Hematopoietic multipotent progenitor cell treated with erythropoietin and hydrocortisone succinate and interleukin-3 and kit ligand, for 6 days (in vitro differentiated cells): Measurements from ENCODE around the gene TGDS.
"Not testable (repeated sequence)": the region's sequence is repeated elsewhere in the genome, so short reads cannot be mapped to it uniquely, and the experiment has no call there.

ENCODE experiments used
- DNase-seq: peaks from one replicate; pipeline ENCODE4 v3.0.0-alpha.2; 2015

The TGDS gene

DNA sequence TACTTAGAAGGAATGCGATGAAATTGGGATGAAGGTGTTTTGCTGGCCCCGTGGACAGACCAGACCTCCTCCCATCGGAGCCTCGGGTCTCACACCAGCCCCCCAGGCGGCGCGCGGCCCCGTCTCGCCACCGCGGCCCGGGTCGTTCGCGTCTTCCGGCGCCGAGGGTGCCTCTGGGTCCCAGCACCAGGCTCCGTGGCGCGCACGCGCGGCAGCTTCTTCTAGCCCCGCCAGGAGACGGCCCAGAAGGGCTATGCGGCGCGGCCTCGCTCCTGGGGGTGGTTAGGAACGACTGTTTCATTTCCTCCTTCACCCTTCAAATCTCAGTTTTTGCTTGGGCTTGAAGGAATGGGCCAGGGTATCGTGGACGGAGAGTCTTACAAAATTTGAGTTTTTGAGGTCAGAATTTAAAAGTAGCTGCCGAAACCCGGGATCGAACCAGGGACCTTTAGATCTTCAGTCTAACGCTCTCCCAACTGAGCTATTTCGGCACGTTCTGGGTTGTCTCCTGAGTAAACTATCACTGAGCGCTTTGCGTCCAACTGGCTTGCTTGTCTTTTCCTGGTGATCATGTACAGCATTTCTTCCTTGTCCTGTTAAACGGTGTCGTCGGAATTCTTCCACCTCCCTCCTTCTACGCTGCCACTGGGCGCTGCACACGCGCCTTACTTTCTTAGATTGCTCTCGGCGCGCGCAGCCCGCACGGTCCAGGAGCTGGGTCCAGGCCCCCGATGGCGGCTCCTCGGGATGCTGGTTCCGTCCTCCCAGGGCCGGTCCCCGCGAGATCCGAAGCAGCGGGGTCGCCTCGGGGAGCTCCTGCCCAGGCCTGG lies 46.5 kb downstream of the TGDS start:
- peak; percentile 95 for DNase-seq

DNA sequence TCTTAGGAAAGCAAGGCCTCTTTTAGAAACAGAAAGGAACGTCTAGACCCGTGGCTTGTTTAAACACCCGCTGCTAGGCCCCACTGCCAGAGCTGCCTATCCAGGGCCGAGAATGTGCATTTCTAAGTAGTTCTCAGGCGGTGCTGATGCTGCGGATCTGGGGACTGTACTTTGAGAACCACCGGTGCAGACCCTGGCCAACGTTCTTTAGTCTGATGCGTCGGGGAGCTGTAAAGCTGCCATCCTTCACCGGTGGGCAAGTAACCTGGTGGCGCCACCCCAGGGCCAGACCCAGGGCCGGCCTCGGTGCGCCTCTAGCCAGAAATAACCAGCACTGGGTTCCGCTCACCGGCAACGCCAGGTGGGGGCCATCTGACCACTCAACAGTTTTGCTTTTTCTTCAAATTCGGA lies 47.1 kb downstream of the TGDS start:
- DNase-seq, result peak; percentile 57

DNA sequence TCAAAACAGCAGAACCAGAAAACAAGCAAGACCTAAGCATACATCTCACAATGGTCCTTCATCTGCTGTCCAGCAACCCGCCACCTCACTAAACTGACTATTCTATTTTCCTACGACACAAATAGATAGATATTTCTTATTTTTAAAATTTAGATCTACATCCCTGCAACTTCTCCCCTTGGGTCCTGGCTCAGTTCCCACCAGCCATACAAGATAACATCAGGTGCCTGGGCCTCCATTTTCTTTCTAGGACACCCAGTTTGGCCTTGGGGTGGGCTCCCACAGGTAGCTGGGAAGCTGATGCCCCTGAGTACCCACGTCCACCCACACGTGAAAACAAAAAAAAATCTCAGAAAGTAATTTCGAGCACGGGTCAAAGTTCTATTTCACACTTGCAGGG lies 47.6 kb downstream of the TGDS start:
- no peak for DNase-seq

DNA sequence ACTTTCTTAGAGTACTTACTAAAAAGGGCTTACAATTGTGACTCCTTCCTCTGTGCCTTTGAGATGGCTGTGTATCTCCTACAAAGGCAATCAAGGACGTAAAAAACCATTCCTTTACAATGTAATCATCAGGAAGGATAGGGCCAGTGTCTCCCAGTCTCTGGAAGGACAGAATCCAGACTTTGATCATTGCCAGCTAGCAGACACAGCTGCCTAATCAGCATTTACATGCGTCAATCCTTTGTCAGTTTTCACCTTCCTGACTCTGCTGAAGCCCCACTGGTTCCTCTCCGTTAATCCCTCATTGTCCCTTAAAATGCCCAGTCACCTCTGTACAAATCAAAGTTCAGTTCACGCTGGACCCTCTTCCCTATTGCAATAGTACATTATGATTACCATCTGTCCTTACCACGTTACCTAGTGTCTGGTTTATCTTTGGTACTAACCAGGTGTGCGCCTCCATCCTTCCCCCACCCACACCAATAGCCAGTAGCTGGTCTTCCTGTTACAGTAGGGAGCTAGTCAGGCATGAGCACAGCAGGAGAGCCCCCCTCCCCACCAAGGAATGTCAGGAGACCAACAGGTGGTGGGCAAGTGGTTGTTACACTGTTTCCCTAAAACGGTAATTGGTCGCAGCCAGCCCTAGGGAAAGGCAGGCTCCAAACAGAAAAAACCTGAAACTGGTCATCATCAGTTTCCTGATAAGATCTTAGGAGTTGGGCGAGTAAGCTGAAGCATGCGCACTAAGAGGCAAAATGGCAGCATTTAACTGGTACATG lies 49.7 kb downstream of the TGDS start:
- no peak for DNase-seq

DNA sequence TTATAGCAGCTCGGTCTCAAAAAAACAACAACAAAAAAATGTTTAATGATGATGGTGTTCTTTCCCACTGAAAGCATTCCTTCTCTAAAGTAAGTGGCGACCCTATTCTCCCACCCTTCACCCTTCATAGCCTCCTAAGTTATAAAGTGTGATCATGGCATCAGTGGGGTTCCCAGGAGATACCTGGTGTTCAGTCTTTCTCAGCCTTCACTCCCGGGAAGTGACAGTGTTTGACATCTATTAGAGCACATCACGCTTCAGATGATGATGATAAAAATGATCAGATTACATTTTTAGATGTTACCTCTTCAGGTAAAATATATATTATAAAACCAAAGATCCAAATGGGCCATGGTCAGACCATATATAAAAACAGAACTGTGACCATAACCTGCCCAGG lies 51.0 kb downstream of the TGDS start:
- no peak for DNase-seq

DNA sequence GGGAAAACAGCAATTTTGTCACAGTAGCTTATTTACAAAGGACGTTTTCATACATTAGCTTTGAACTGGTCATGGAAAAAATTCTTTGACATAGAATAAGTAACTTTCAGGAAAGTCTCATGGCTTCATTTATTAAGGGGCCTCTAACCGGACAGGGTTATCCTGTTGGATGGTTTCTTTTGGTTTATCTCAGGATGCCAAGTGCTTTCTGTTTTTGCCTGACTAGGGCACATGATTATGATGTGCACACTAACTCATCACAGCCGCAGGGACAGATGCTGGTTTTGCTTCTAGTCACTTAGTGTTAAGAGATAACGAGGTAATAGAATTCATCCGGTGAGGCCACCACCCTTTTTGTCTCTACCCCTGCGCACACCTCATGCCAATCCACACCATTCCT lies 53.0 kb downstream of the TGDS start:
- DNase-seq, result peak; percentile 29

DNA sequence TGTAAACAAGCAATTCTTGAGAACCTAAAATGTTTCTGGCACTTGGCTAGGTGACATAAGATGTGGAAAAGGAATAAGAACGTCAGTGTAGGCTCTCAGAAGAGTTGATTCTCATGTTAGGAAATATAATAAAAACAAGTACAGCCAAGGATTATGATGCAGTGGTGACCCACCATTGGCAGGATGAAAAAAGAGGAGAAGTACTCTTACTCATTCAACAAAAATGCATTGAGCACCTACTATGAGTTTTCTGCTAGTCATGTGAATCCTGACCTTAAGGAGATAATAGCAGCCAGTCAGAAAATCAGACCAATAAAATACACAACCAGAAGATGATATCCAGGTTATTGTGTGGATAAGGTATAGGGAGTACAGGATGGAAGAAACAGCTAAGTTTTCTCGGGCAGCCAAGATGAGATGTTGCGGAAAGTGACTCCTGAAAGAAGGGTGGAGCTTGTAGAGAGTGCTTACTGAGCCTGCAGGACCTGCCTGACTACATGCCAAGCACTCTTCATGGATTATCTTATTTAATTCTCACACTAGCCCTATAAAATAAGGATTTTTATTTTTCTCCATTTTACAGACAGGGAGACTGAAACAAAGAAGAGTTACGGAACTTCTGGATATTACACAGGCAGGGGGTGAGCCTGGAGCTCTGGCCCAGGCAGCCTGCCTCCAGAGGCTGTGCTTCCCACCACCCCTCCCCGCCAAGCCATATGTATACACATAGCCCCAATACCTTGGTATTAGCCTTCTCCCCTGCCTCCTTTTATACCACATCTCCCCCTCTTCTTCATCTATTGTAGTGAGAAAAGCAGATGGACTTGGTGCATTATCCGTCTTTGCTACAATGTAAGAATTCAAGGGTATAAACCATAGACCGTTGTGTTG lies 58.0 kb downstream of the TGDS start:
- no peak for DNase-seq

DNA sequence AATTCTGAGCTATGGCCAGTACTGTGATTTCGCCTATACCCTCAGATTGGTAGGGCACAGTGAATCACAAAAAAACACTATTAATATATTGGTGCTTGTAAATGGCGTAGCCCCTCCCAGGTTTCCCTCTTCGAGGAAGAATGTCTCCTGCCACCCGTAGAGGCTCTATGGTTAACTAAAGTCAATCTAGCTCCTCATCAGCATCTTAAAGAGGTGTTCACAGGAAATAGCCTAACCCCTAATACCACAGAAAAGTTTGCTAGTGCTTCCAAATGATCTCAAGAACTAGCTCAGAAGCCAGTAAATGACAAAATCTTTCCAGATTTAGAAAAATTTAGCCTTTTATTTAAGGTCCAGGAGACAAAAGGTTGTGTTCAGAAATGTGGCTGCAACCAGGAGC lies 60.2 kb downstream of the TGDS start:
- DNase-seq, result no peak

DNA sequence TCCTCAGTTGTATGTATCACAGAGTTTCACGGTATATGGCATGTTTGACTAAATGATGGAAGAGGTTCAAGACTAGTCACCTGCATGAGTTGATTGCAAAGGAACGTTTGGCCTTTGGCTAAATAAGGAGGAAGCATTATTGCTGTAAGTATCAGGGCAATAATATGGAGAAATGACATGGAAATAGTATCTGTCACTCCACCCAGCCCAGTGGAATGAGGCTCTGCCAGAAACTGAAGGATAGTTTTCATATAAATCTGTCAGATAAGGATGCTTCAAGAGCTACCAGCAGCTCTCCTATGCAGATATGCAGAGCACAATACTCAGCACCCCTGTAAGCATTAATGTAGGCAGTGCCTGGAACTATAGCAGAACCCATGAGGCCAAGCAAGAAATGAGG lies 60.7 kb downstream of the TGDS start:
- DNase-seq, result no peak

DNA sequence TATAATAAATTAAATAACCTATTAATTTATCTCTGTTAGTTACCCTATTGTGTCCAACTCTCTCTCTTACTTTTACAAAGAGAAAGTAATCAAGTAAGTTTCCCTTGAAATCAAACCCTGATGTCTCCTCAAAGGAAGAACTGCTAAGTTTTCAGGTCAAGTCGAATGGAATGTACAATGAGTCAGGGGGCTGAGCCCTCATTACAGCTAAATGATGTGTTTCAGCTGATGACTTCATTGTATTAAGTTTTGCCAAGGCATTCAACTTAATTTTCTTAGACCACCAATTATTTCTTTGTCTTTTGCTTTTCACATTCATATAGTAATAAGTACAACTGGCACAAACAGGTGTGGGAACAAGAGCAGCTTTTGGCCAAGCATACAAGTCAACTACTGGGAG lies 61.8 kb downstream of the TGDS start:
- no peak for DNase-seq

DNA sequence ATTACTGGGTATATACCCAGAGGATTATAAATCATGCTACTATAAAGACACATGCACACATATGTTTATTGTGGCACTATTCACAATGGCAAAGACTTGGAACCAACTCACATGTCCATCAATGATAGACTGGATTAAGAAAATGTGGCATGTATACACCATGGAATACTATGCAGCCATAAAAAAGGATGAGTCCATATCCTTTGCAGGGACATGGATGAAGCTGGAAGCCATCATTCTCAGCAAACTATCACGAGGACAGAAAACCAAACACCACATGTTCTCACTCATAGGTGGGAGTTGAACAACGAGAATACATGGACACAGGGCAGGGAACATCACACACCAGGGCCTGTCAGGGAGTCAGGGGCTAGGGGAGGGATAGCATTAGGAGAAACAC lies 63.7 kb downstream of the TGDS start:
- DNase-seq, result not testable (repeated sequence)

DNA sequence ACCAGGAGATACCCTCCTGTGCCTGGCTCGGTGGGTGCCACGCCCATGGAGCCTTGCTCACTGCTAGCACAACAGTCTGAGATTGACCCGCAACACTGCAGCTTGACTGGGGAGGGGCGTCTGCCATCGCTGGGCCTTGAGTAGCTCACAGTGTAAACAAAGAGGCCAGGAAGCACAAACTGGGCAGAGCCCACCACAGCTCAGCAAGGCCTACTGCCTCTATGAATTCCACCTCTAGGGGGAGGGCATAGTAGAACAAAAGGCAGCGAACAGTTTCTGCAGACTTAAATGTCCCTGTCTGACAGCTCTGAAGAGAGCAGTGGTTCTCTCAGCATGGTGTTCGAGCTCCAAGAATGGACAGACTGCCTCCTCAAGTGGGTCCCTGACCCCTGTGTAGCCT lies 69.0 kb downstream of the TGDS start:
- DNase-seq, result not testable (repeated sequence)

DNA sequence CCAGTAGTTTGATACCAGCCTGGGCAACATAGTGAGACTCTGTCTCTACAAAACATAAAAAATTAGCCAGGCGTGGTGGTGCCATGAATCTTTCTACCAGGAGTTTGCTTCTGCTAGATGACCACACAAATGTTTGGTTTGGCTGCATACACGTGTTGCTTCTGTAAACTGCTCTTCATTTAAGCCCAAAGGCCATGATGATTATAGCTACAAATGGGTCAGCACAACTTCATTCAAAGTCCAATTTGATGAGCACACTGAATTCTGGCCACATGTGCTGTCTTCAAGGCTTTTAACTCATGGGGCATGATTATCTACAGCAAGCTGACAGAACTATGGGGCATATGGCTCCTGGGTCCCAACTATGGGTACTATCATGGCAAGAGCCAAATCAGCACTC lies 70.2 kb downstream of the TGDS start:
- DNase-seq, result no peak

DNA sequence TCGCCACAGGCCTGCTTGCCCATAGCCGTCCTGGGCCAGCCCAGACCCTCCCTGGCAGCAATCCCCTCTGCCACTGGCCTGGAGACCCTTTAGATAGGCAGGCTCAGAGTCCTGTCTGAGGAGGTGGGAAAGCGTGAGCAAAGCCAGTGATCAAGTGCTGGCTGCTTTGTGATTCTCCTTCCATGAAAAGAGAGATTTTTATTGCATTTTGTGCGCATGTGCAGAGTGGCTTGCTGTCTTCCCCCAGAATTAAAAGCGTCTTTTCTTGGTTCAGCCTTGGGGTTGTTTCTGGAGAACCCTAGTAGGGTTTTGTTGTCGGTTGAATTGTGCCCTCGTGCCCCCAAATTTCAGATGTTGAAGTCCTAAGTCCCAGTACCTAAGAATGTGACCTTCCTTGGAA lies 71.5 kb downstream of the TGDS start:
- no peak for DNase-seq
